Neural crest cell (in vitro differentiated cells): ENCODE data around the gene MRGPRX4. TPM values are rescaled to one million over a fixed set of nuclear protein-coding genes. Genes with fewer than 3 reads are reported as not detected.
"Not testable (repeated sequence)": the region's sequence is repeated elsewhere in the genome, so short reads cannot be mapped to it uniquely, and the experiment has no call there.

Source experiments
- DNase-seq: peaks from one replicate; pipeline ENCODE4 v3.0.0; 2021; ENCODE audit warnings: low read depth, mixed read lengths, low spot score
- H3K27ac Mint-ChIP-seq: one replicate; pipeline ENCODE4 v1.8.0; 2021; ENCODE audit warnings: mild to moderate bottlenecking, mixed read lengths; ENCODE audit not compliant: unreplicated experiment
- H3K27me3 Mint-ChIP-seq: 2 replicates; pipeline ENCODE4 v1.8.0; 2021; ENCODE audit warnings: low read depth, mild to moderate bottlenecking, mixed read lengths
- H3K36me3 Mint-ChIP-seq: 2 replicates; pipeline ENCODE4 v1.8.0; 2021; ENCODE audit warnings: low read depth, mild to moderate bottlenecking, mixed read lengths
- H3K4me1 Mint-ChIP-seq: 2 replicates; pipeline ENCODE4 v1.8.0; 2021; ENCODE audit warnings: mixed read lengths
- H3K4me3 Mint-ChIP-seq: one replicate; pipeline ENCODE4 v1.8.0; 2021; ENCODE audit warnings: mild to moderate bottlenecking, mixed read lengths
- H3K9me3 Mint-ChIP-seq: 2 replicates; pipeline ENCODE4 v1.8.0; 2021; ENCODE audit warnings: mixed read lengths
- CTCF ChIP-seq: fragments of 200-600 bp; sonication (generic); conservative IDR thresholded peaks from 2 replicates; pipeline ENCODE4 v1.5.0; 2021; ENCODE audit warnings: antibody characterized with exemption, mild to moderate bottlenecking
- long read RNA-seq: library from polyadenylated mRNA; unstranded; transcript quantifications from one replicate; pipeline ENCODE4 v2.0.0, GENCODE V29; 2020
- total RNA-seq: library from RNA; stranded (reverse); gene quantifications from 2 replicates; pipeline ENCODE4 v1.2.1, GENCODE V29; 2021

Gene MRGPRX4
- not detected in 2 replicates for total RNA-seq
- long read RNA-seq, result 0 reads

GRCh38 chr11:18172666-18173065 is at the start of gene MRGPRX4:
MRGPRX4 (plus strand) TSS chr11:18172837; CDS start chr11:18173257, 420 bp downstream.
- H3K27me3 Mint-ChIP-seq, result peaks cover 54% of the 10 kb centered on the region

GRCh38 chr11:18131115-18131514 is 41.5 kb upstream of the MRGPRX4 start:
- H3K4me3 Mint-ChIP-seq, H3K9me3 Mint-ChIP-seq, H3K4me1 Mint-ChIP-seq, H3K36me3 Mint-ChIP-seq, DNase-seq, H3K27ac Mint-ChIP-seq: not testable (repeated sequence)
- peaks cover 20% of the 10 kb centered on the region for H3K27me3 Mint-ChIP-seq

More at GRCh38 chr11:18172666-18173065, at the start of gene MRGPRX4:
- H3K4me3 Mint-ChIP-seq, result no peak within 1 kb of the TSS
- no peaks in the 10 kb centered on the region for H3K4me1 Mint-ChIP-seq
- DNase-seq, result no peak
- TF ChIP-seq CTCF, result no peak
- no peaks in the 10 kb centered on the region for H3K9me3 Mint-ChIP-seq
- H3K27ac Mint-ChIP-seq, result no peak within 1 kb of the TSS
- H3K36me3 Mint-ChIP-seq, result no peaks in the 10 kb centered on the region

GRCh38 chr11:18132341-18132740 is 40.3 kb upstream of the MRGPRX4 start, which contains the start of gene MRGPRX3:
MRGPRX3 (plus strand) TSS chr11:18132571; CDS start chr11:18137203, 4,632 bp downstream.
- H3K9me3 Mint-ChIP-seq, result peaks cover 8% of the 10 kb centered on the region
- peaks cover 4% of the 10 kb centered on the region for H3K36me3 Mint-ChIP-seq
- no peak for DNase-seq
- no peak within 1 kb of the TSS for H3K27ac Mint-ChIP-seq
- no peaks in the 10 kb centered on the region for H3K4me1 Mint-ChIP-seq
- peaks cover 20% of the 10 kb centered on the region for H3K27me3 Mint-ChIP-seq
- TF ChIP-seq CTCF, result no peak
- H3K4me3 Mint-ChIP-seq, result no peak within 1 kb of the TSS

GRCh38 chr11:18135308-18135707 is 37.3 kb upstream of the MRGPRX4 start:
- Mint-ChIP-seq H3K4me1 (no peaks in the 10 kb centered on the region), H3K4me3 (no peak overlapping the region), H3K27ac (no peak overlapping the region), H3K9me3 (peaks cover 3% of the 10 kb centered on the region), H3K27me3 (peaks cover 24% of the 10 kb centered on the region), H3K36me3 (no peaks in the 10 kb centered on the region)
- TF ChIP-seq CTCF, result no peak
- DNase-seq, result no peak

GRCh38 chr11:18137186-18137800 is 35.3 kb upstream of the MRGPRX4 start:
- Mint-ChIP-seq H3K27me3 (peaks cover 27% of the 10 kb centered on the region), H3K9me3 (no peaks in the 10 kb centered on the region), H3K4me1 (no peaks in the 10 kb centered on the region), H3K36me3 (no peaks in the 10 kb centered on the region), H3K27ac (no peak overlapping the region), H3K4me3 (no peak overlapping the region)
- no peak for DNase-seq
- TF ChIP-seq CTCF, result no peak

GRCh38 chr11:18140145-18140544 is 32.5 kb upstream of the MRGPRX4 start:
- DNase-seq, result no peak
- Mint-ChIP-seq H3K27me3 (peaks cover 12% of the 10 kb centered on the region), H3K9me3 (no peaks in the 10 kb centered on the region), H3K4me1 (no peaks in the 10 kb centered on the region), H3K4me3 (no peak overlapping the region), H3K36me3 (no peaks in the 10 kb centered on the region), H3K27ac (no peak overlapping the region)
- no peak for TF ChIP-seq CTCF
